ENCODE measurements around the gene SLC44A1. TPM values are rescaled to one million over a fixed set of nuclear protein-coding genes. Genes with fewer than 3 reads are reported as not detected.

SLC44A1 gene
- total and polyA plus RNA-seq, 2 of the 13 experiments (the other 11 are each of a cell fraction or from before 2014, with no cell fraction given): 21.4 to 40.8 TPM

GRCh38 chr9:105447814-105448812 lies 203.7 kb downstream of the SLC44A1 start, which contains the start of gene FSD1L (continued):
- TF ChIP-seq ZKSCAN5 (CRISPR knock-in tag; IDR thresholded peaks at IDR 0.05): no peak
- no peak for TF ChIP-seq TBX3 (IDR thresholded peaks at IDR 0.05; ENCODE audit: borderline replicate concordance)
- TF ChIP-seq ZFP62 (CRISPR knock-in tag; IDR thresholded peaks at IDR 0.05): no peak
- TF ChIP-seq POGZ (CRISPR knock-in tag; IDR thresholded peaks at IDR 0.05): peak; percentile 56
- no peak for TF ChIP-seq ZZZ3 (CRISPR knock-in tag; IDR thresholded peaks at IDR 0.05; ENCODE audit: borderline replicate concordance)
- no peak for TF ChIP-seq ZKSCAN1 (IDR thresholded peaks at IDR 0.05; ENCODE audit: low read length)
- TF ChIP-seq GABPA (IDR thresholded peaks at IDR 0.05; ENCODE audit: low read depth, low read length): no peak
- TF ChIP-seq GABPA (CRISPR knock-in tag; IDR thresholded peaks at IDR 0.05; ENCODE audit: low read depth): no peak
- TF ChIP-seq ZBTB26 (CRISPR knock-in tag; IDR thresholded peaks at IDR 0.05; ENCODE audit: borderline replicate concordance): peak; percentile 55; the same call in 1 of the 2 replicates
- no peak for TF ChIP-seq ATF7 (IDR thresholded peaks at IDR 0.05)
- no peak; the same call in 1 of the 2 replicates for TF ChIP-seq ATF7 (CRISPR knock-in tag; IDR thresholded peaks at IDR 0.05)
- TF ChIP-seq SP4 (CRISPR knock-in tag; IDR thresholded peaks at IDR 0.05): peak; percentile 56; the same call in 1 of the 2 replicates
- no peak for TF ChIP-seq PHB2 (IDR thresholded peaks at IDR 0.05; ENCODE audit: partially characterized antibody)
- no peak for TF ChIP-seq KDM6A (CRISPR knock-in tag; IDR thresholded peaks at IDR 0.05; ENCODE audit: low read depth)
- peak; percentile 56 for TF ChIP-seq ELF1 (CRISPR knock-in tag; IDR thresholded peaks at IDR 0.05)
- TF ChIP-seq ZNF124 (CRISPR knock-in tag; IDR thresholded peaks at IDR 0.05): no peak
- TF ChIP-seq NBN (conservative IDR thresholded peaks at IDR 0.05): no peak
- 0 out of 2 replicates have a peak, but pooled peaks have one; percentile 52 for TF ChIP-seq PITX1 (CRISPR knock-in tag; IDR thresholded peaks at IDR 0.05)
- 0 out of 2 replicates have a peak, but pooled peaks have one; percentile 53 for TF ChIP-seq JUND (CRISPR knock-in tag; IDR thresholded peaks at IDR 0.05)
- TF ChIP-seq JUNB (CRISPR knock-in tag; IDR thresholded peaks at IDR 0.05; ENCODE audit: borderline replicate concordance): no peak
- TF ChIP-seq ZNF777 (CRISPR knock-in tag; IDR thresholded peaks at IDR 0.05): peak; percentile 64; the same call in 1 of the 2 replicates
- no peak for TF ChIP-seq CREBL2 (CRISPR knock-in tag; IDR thresholded peaks at IDR 0.05; ENCODE audit: borderline replicate concordance)
- no peak for TF ChIP-seq ARNTL (CRISPR knock-in tag; IDR thresholded peaks at IDR 0.05)
- TF ChIP-seq MXD1 (CRISPR knock-in tag; IDR thresholded peaks at IDR 0.05): peak; percentile 82
- peak; percentile 70; the same call in 1 of the 2 replicates for TF ChIP-seq ZNF292 (CRISPR knock-in tag; IDR thresholded peaks at IDR 0.05; ENCODE audit: borderline replicate concordance, low read depth)
- TF ChIP-seq CEBPB (IDR thresholded peaks at IDR 0.05; ENCODE audit: borderline replicate concordance, low read depth, low read length): no peak
- TF ChIP-seq ZNF138 (CRISPR knock-in tag; IDR thresholded peaks at IDR 0.05; ENCODE audit: low read depth): no peak
- TF ChIP-seq ZNF451 (CRISPR knock-in tag; IDR thresholded peaks at IDR 0.05): no peak
- TF ChIP-seq RFX1 (IDR thresholded peaks at IDR 0.05): peak; percentile 86
- peak; percentile 42; the same call in 1 of the 2 replicates for TF ChIP-seq ZNF333 (CRISPR knock-in tag; IDR thresholded peaks at IDR 0.05; ENCODE audit: borderline replicate concordance)
- peak; percentile 74 for TF ChIP-seq RFX3 (CRISPR knock-in tag; IDR thresholded peaks at IDR 0.05)
